Measurements from ENCODE around the gene SCUBE3. TPM values are rescaled to one million over a fixed set of nuclear protein-coding genes. Genes with fewer than 3 reads are reported as not detected.

SCUBE3 gene
- total RNA-seq, 1 donor from 2014 or later = 0.49 TPM

DNA sequence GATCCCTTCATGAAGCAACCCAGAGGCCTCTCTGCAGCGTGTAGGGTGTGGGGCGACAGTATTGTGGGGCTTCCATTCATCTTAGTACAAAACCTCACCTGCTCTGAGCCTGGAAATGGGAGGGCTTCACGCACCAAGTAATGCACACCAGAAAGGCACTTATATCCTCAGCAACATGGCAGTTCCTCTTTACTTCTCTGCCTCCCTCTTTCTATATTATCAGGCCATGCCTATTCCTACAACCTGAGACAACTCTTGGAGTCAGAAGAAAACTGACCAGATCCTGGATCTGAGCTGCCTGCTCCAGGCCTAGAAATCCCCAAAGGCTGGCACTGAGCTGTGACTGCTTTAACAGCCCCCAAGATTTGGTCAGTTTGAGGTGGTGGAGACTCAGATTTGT, 38.2 kb downstream of the SCUBE3 start:
- Histone ChIP-seq H3K9me3 (no peaks in the 10 kb centered on the region), H3K4me3 (no peak overlapping the region), H3K27me3 (no peaks in the 10 kb centered on the region), H3K27ac (no peak overlapping the region), H3K4me1 (peaks cover 10% of the 10 kb centered on the region), H3K36me3 (no peaks in the 10 kb centered on the region)
- TF ChIP-seq, protein P1, sequence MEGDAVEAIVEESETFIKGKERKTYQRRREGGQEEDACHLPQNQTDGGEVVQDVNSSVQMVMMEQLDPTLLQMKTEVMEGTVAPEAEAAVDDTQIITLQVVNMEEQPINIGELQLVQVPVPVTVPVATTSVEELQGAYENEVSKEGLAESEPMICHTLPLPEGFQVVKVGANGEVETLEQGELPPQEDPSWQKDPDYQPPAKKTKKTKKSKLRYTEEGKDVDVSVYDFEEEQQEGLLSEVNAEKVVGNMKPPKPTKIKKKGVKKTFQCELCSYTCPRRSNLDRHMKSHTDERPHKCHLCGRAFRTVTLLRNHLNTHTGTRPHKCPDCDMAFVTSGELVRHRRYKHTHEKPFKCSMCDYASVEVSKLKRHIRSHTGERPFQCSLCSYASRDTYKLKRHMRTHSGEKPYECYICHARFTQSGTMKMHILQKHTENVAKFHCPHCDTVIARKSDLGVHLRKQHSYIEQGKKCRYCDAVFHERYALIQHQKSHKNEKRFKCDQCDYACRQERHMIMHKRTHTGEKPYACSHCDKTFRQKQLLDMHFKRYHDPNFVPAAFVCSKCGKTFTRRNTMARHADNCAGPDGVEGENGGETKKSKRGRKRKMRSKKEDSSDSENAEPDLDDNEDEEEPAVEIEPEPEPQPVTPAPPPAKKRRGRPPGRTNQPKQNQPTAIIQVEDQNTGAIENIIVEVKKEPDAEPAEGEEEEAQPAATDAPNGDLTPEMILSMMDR (IDR thresholded peaks at IDR 0.05) = no peak
- TF ChIP-seq POLR2A (IDR thresholded peaks at IDR 0.05) (no peak), POLR2AphosphoS5 (IDR thresholded peaks at IDR 0.05; ENCODE audit: insufficient read depth in 1 of 2, low read depth in 1 of 2) (no peak)
- no peak for DNase-seq (ENCODE audit: extremely low spot score in 2 of 2)
- intact Hi-C loops (cut with DNase I) = no loop called here

- intact Hi-C loops (cut with DNase I) = no loop called here
- TF ChIP-seq POLR2AphosphoS5 (IDR thresholded peaks at IDR 0.05; ENCODE audit: insufficient read depth in 1 of 2, low read depth in 1 of 2) (no peak), POLR2A (IDR thresholded peaks at IDR 0.05) (no peak)
- TF ChIP-seq, protein P1 (IDR thresholded peaks at IDR 0.05) = no peak
- no peak for DNase-seq (ENCODE audit: extremely low spot score in 2 of 2)
Observed at GRCh38 chr6:35253249-35253648, 39.5 kb downstream of the SCUBE3 start.

DNA sequence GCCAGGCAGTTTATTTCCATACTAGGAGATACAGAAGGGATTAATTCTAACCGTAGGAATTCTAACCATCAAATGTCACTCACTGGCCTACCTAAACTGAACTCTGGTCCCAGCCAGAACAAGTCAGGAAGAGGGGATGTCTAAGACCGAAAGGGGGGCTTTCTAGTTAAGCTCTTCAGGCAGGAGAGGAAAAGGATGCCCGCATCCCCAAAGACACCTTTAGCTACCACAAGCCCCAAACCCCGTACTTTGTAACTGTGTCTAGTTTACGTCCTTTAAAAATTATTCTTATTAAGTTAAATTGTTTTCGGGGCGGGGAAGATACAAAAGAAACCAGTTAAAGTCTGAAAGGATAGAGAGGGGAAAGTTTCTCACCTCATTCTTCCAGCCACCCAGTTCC, 44.6 kb downstream of the SCUBE3 start:
- intact Hi-C loops (cut with DNase I) = no loop called here
- Histone ChIP-seq H3K9me3 (no peaks in the 10 kb centered on the region), H3K27ac (peak overlapping the region; percentile 98), H3K36me3 (no peaks in the 10 kb centered on the region), H3K27me3 (no peaks in the 10 kb centered on the region), H3K4me3 (peak overlapping the region; percentile 85 to 88), H3K4me1 (peaks cover 31% of the 10 kb centered on the region)
- DNase-seq (ENCODE audit: extremely low spot score in 2 of 2) = no peak
- no peak for TF ChIP-seq POLR2A (IDR thresholded peaks at IDR 0.05)
- TF ChIP-seq POLR2AphosphoS5 (IDR thresholded peaks at IDR 0.05; ENCODE audit: insufficient read depth in 1 of 2, low read depth in 1 of 2) = no peak
- TF ChIP-seq, protein P1 (IDR thresholded peaks at IDR 0.05) = no peak

More at GRCh38 chr6:35253249-35253648, 39.5 kb downstream of the SCUBE3 start:
- peaks cover 22% of the 10 kb centered on the region for H3K4me1 ChIP-seq
- H3K27me3 ChIP-seq = no peaks in the 10 kb centered on the region
- no peaks in the 10 kb centered on the region for H3K9me3 ChIP-seq
- H3K4me3 ChIP-seq = no peak overlapping the region
- H3K27ac ChIP-seq = no peak overlapping the region
- H3K36me3 ChIP-seq = no peaks in the 10 kb centered on the region

DNA sequence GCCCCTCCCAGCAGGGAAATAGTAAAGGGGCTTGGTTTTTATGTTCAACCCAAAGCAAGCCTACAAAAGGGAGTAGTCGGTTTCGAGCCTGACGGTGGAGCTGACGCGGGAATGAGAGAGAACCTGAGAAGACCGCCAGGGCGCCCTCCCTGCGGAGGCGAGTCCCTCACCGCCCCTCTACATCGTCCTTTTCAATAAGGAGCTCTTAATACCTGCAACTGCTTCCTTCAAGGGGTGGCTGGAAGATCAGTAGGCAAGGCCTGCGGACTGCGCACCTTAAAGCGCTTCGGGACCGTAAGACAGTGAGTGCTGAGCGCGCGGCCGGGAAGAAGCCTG, 45.1 kb downstream of the SCUBE3 start:
- peaks cover 31% of the 10 kb centered on the region for H3K4me1 ChIP-seq
- H3K36me3 ChIP-seq = no peaks in the 10 kb centered on the region
- no peaks in the 10 kb centered on the region for H3K9me3 ChIP-seq
- peak overlapping the region; percentile 98 for H3K27ac ChIP-seq
- H3K27me3 ChIP-seq = no peaks in the 10 kb centered on the region
- no peak for DNase-seq (ENCODE audit: extremely low spot score in 2 of 2)
- TF ChIP-seq, protein P1 (IDR thresholded peaks at IDR 0.05) = no peak
- no peak for TF ChIP-seq POLR2AphosphoS5 (IDR thresholded peaks at IDR 0.05; ENCODE audit: insufficient read depth in 1 of 2, low read depth in 1 of 2)
- no peak for TF ChIP-seq POLR2A (IDR thresholded peaks at IDR 0.05)
- intact Hi-C loops (cut with DNase I) = no loop called here
- H3K4me3 ChIP-seq = peak overlapping the region; percentile 85 to 88

DNA sequence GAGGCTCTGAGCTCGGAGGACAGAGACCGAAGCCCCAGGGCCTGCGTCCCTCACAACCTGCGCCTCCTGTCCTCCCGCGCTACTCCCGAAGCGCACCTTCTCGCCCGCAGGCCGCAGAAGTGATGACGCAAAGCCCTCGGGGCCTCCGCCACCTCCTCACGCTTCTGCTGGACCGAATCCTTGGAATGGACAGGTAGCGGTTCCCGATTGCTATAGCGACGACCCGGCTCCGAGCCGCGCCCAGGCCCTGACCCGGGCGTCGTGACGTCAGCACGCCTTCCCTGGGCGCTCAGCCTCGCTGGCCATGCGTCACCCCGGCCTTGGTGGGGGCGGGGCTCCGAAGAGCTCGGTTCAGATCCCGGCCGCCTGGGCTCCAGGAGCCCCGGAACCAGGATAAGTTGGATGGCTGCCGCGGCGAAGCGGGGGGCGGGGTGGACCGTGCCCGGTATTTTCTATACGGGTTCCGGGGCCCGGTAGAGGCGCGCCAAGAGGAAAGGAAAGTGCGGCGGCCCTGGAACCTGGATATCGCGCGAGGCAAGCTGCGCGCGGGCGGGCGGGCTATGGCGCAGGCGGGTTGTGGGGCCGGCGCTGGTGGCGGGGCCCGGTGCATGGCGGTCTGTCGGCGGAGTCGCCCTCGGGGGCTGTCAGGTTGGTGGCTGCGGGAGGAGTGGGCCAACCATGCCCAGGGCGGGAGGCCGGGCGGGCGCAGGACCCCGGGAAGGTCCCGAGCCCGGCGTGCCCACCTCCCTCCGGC, 45.6 kb downstream of the SCUBE3 start, which contains the start of gene ZNF76:
Gene ZNF76 (plus strand): TSS at position 542 of the 754 bp plus-strand sequence. CDS start 21,417 bp downstream, outside the sequence.
- H3K36me3 ChIP-seq = no peaks in the 10 kb centered on the region
- no peaks in the 10 kb centered on the region for H3K9me3 ChIP-seq
- H3K27ac ChIP-seq = peak within 1 kb of the TSS; percentile 98
- intact Hi-C loops (cut with DNase I) = no loop called here
- H3K27me3 ChIP-seq = no peaks in the 10 kb centered on the region
- peaks cover 31% of the 10 kb centered on the region for H3K4me1 ChIP-seq
- TF ChIP-seq POLR2A (IDR thresholded peaks at IDR 0.05) = peak in 1 of 2 donors; percentile 60
- TF ChIP-seq POLR2AphosphoS5 (IDR thresholded peaks at IDR 0.05; ENCODE audit: insufficient read depth in 1 of 2, low read depth in 1 of 2) = peak; percentile 93 to 97
- TF ChIP-seq, protein P1 (IDR thresholded peaks at IDR 0.05) = peak in 2 of 3 experiments; percentile 39 to 51
- peak in 1 of 2 donors; percentile 97 for DNase-seq (ENCODE audit: extremely low spot score in 2 of 2)
- peak within 1 kb of the TSS; percentile 85 to 88 for H3K4me3 ChIP-seq
